Testis (tissue), 3 donors: ENCODE data around the gene AMN. TPM values are rescaled to one million over a fixed set of nuclear protein-coding genes. Genes with fewer than 3 reads are reported as not detected.
"Not testable (repeated sequence)": the region's sequence is repeated elsewhere in the genome, so short reads cannot be mapped to it uniquely, and the experiment has no call there.

Experiments
- DNase-seq: peaks from one replicate; pipeline ENCODE4 v3.0.0-alpha.2; 2019
- H3K27ac ChIP-seq, 2 donors: fragments of 200-600 bp; sonication (generic); one replicate each; pipeline ENCODE4 v1.5.1; 2019
- H3K27me3 ChIP-seq: fragments of 200-600 bp; sonication (generic); one replicate; pipeline ENCODE4 v1.5.1; 2019
- H3K36me3 ChIP-seq: fragments of 200-600 bp; sonication (generic); one replicate; pipeline ENCODE4 v1.5.1; 2017; ENCODE audit warnings: low read depth; ENCODE audit errors: missing control alignments
- H3K4me1 ChIP-seq: fragments of 200-600 bp; sonication (generic); one replicate; pipeline ENCODE4 v1.5.1; 2019
- H3K4me3 ChIP-seq, 2 donors: fragments of 200-600 bp; sonication (generic); one replicate each; pipeline ENCODE4 v1.5.1; 2017 to 2019
- H3K9me3 ChIP-seq: fragments of 200-600 bp; sonication (generic); one replicate; pipeline ENCODE4 v1.5.1; 2017
- CTCF ChIP-seq, 3 experiments: fragments of 450-650 bp in 2 of 3; fragments of 200-600 bp in 1 of 3; sonication (generic) in 1 of 3; IDR thresholded peaks; one replicate each; pipeline ENCODE4 v1.5.1; 2016 to 2019; ENCODE audit warnings: antibody characterized with exemption in 3 of 3, mild to moderate bottlenecking in 2 of 3, moderate library complexity in 1 of 3
- POLR2A ChIP-seq: fragments of 450-650 bp; IDR thresholded peaks from one replicate; pipeline ENCODE4 v1.6.1; 2017; ENCODE audit warnings: antibody characterized with exemption, mild to moderate bottlenecking, moderate library complexity
- WGBS, 2 donors: methylation state at CpG; one replicate each; pipeline ENCODE4 v1.1.5; 2018; 5-methylcytosine and 5-hydroxymethylcytosine counted together
- intact Hi-C: fragments of 100-400 bp; cut with DNase I; formaldehyde crosslinking; loops from one replicate; pipeline ENCODE4 v1.15.1; 2023; ENCODE audit warnings: low total_unique reads
- polyA plus RNA-seq: library from polyadenylated mRNA; stranded (reverse); fragments of 350-450 nt; fragmentation: Illumina TruSeq; extraction: RNeasy Lipid Tissue Mini Kit (QIAGEN cat#74804); gene quantifications from one replicate; pipeline ENCODE4 v1.2.3, GENCODE V29; 2014; ENCODE audit warnings: low read depth, low replicate concordance; ENCODE audit not compliant: insufficient read depth
- total RNA-seq, 2 donors: library from RNA; depleted of rRNA; stranded (reverse); fragments of >200 nt; gene quantifications; one replicate each; pipeline ENCODE4 v1.2.3, GENCODE V29; 2016

Gene AMN
- total and polyA plus RNA-seq, 3 donors from 2014 or later, result 3.0 to 4.6 (median 3.0) TPM

- WGBS, 2 donors, result 72 to 80% methylated on average over 12 of the region's 12 CpGs
- Histone ChIP-seq H3K36me3 (no peaks in the 10 kb centered on the region), H3K9me3 (no peaks in the 10 kb centered on the region), H3K27me3 (no peaks in the 10 kb centered on the region), H3K27ac (no peak overlapping the region), H3K4me3 (no peak overlapping the region), H3K4me1 (peaks cover 21% of the 10 kb centered on the region)
- DNase-seq, result no peak
- intact Hi-C loops, result loop anchor here (10.0 kb wide), 1 partner anchor 151 kb away; the partner anchor contains the start of gene TRAF3
- TF ChIP-seq CTCF (IDR thresholded peaks at IDR 0.05) (no peak), POLR2A (no peak)
These were observed 3.6 kb downstream of the AMN start for GRCh38 chr14:102926104-102926503.

- H3K27me3 ChIP-seq, H3K36me3 ChIP-seq, H3K9me3 ChIP-seq, DNase-seq, H3K27ac ChIP-seq, H3K4me3 ChIP-seq: not testable (repeated sequence)
- 90 to 93% methylated on average over 10 of the region's 10 CpGs for WGBS, 2 donors
- intact Hi-C loops, result loop anchor here (10.0 kb wide), 1 partner anchor 152 kb away; the partner anchor contains the start of gene TRAF3
- H3K4me1 ChIP-seq, result peaks cover 21% of the 10 kb centered on the region
These were observed 4.4 kb downstream of the AMN start for GRCh38 chr14:102926840-102927239.

GRCh38 chr14:102927346-102927877 lies 4.9 kb downstream of the AMN start:
- 41 to 67% methylated on average over 11 to 19 of the region's 19 CpGs for WGBS, 2 donors
- intact Hi-C loops, result loop anchor here (10.0 kb wide), 1 partner anchor 153 kb away; the partner anchor contains the start of gene TRAF3
- H3K4me1 ChIP-seq, result peaks cover 21% of the 10 kb centered on the region
- DNase-seq, result no peak
- no peak overlapping the region for H3K27ac ChIP-seq
- H3K4me3 ChIP-seq, result peak overlapping the region in 1 of 2 donors; percentile 47
- TF ChIP-seq CTCF (IDR thresholded peaks at IDR 0.05) (no peak), POLR2A (no peak)
- H3K36me3 ChIP-seq, result no peaks in the 10 kb centered on the region
- no peaks in the 10 kb centered on the region for H3K27me3 ChIP-seq
- H3K9me3 ChIP-seq, result no peaks in the 10 kb centered on the region

- 39 to 55% methylated on average over 7 to 20 of the region's 35 CpGs for WGBS, 2 donors
- H3K4me1 ChIP-seq, result peaks cover 18% of the 10 kb centered on the region
- H3K9me3 ChIP-seq, result no peaks in the 10 kb centered on the region
- H3K27me3 ChIP-seq, result no peaks in the 10 kb centered on the region
- H3K36me3 ChIP-seq, result no peaks in the 10 kb centered on the region
- TF ChIP-seq CTCF (IDR thresholded peaks at IDR 0.05), result no peak
- TF ChIP-seq POLR2A, result no peak
- H3K27ac ChIP-seq, result no peak overlapping the region
- no peak for DNase-seq
- H3K4me3 ChIP-seq, result peak overlapping the region; percentile 29 to 47
- intact Hi-C loops, result loop anchor here (10.0 kb wide), 1 partner anchor 153 kb away; the partner anchor contains the start of gene TRAF3
These were observed 5.5 kb downstream of the AMN start for GRCh38 chr14:102927878-102928411.

- H3K36me3 ChIP-seq, result no peaks in the 10 kb centered on the region
- WGBS, 2 donors, result 2 to 5% methylated on average over 34 to 79 of the region's 94 CpGs
- DNase-seq, result peak; percentile 66
- H3K27me3 ChIP-seq, result no peaks in the 10 kb centered on the region
- intact Hi-C loops, result loop anchor here (10.0 kb wide), 1 partner anchor 154 kb away; the partner anchor contains the start of gene TRAF3
- TF ChIP-seq POLR2A (no peak), CTCF (IDR thresholded peaks at IDR 0.05) (no peak)
- no peaks in the 10 kb centered on the region for H3K9me3 ChIP-seq
- peak overlapping the region; percentile 29 to 47 for H3K4me3 ChIP-seq
- H3K4me1 ChIP-seq, result peaks cover 16% of the 10 kb centered on the region
- no peak overlapping the region for H3K27ac ChIP-seq
These were observed 6.2 kb downstream of the AMN start for GRCh38 chr14:102928412-102929240.
